ENCODE data around the gene TADA2A.
A peak's percentile ranks its signal among the peaks of the same experiment; 100 is the strongest.

Gene TADA2A

GRCh38 chr17:37410357-37410756 is 3.7 kb downstream of the TADA2A start:
- H3K27ac ChIP-seq: no peak overlapping the region
- no peaks in the 10 kb centered on the region for H3K9me3 ChIP-seq (ENCODE audit: low read depth, low read length)
- no peak overlapping the region for H3K9ac ChIP-seq (ENCODE audit: insufficient read length)
- no peak for DNase-seq (ENCODE audit: low read depth, low spot score)
- no peak overlapping the region for H3K4me3 ChIP-seq
- TF ChIP-seq FOXP2 (optimal IDR thresholded peaks at IDR 0.05; ENCODE audit: control extremely low read depth, extremely low read length, insufficient read depth) (no peak), EZH2 (IDR thresholded peaks at IDR 0.05) (no peak), POLR2AphosphoS5 (IDR thresholded peaks at IDR 0.05; ENCODE audit: borderline replicate concordance, low read depth, low read length) (no peak)
- H3K36me3 ChIP-seq (ENCODE audit: insufficient read depth, low read length): peaks cover 56% of the 10 kb centered on the region

- no peak for TF ChIP-seq POLR2AphosphoS5 (IDR thresholded peaks at IDR 0.05; ENCODE audit: borderline replicate concordance, low read depth, low read length)
- TF ChIP-seq EZH2 (IDR thresholded peaks at IDR 0.05): no peak
- TF ChIP-seq FOXP2 (optimal IDR thresholded peaks at IDR 0.05; ENCODE audit: control extremely low read depth, extremely low read length, insufficient read depth): no peak
- no peak for DNase-seq (ENCODE audit: low read depth, low spot score)
- no peak overlapping the region for H3K9ac ChIP-seq (ENCODE audit: insufficient read length)
- H3K9me3 ChIP-seq (ENCODE audit: low read depth, low read length): no peaks in the 10 kb centered on the region
- H3K36me3 ChIP-seq (ENCODE audit: insufficient read depth, low read length): peaks cover 77% of the 10 kb centered on the region
- no peak overlapping the region for H3K27ac ChIP-seq
- no peak overlapping the region for H3K4me3 ChIP-seq
Measured at GRCh38 chr17:37413875-37414519, 7.3 kb downstream of the TADA2A start.

GRCh38 chr17:37417852-37418251 is 11.2 kb downstream of the TADA2A start:
- no peak for TF ChIP-seq FOXP2 (optimal IDR thresholded peaks at IDR 0.05; ENCODE audit: control extremely low read depth, extremely low read length, insufficient read depth)
- no peak for TF ChIP-seq POLR2AphosphoS5 (IDR thresholded peaks at IDR 0.05; ENCODE audit: borderline replicate concordance, low read depth, low read length)
- TF ChIP-seq EZH2 (IDR thresholded peaks at IDR 0.05): no peak
- H3K27ac ChIP-seq: no peak overlapping the region
- no peak overlapping the region for H3K4me3 ChIP-seq
- DNase-seq (ENCODE audit: low read depth, low spot score): no peak
- H3K9me3 ChIP-seq (ENCODE audit: low read depth, low read length): no peaks in the 10 kb centered on the region
- peaks cover 57% of the 10 kb centered on the region for H3K36me3 ChIP-seq (ENCODE audit: insufficient read depth, low read length)
- no peak overlapping the region for H3K9ac ChIP-seq (ENCODE audit: insufficient read length)

GRCh38 chr17:37422971-37423625 is 16.4 kb downstream of the TADA2A start:
- H3K9ac ChIP-seq (ENCODE audit: insufficient read length): no peak overlapping the region
- no peaks in the 10 kb centered on the region for H3K9me3 ChIP-seq (ENCODE audit: low read depth, low read length)
- no peak for TF ChIP-seq POLR2AphosphoS5 (IDR thresholded peaks at IDR 0.05; ENCODE audit: borderline replicate concordance, low read depth, low read length)
- TF ChIP-seq FOXP2 (optimal IDR thresholded peaks at IDR 0.05; ENCODE audit: control extremely low read depth, extremely low read length, insufficient read depth): no peak
- TF ChIP-seq EZH2 (IDR thresholded peaks at IDR 0.05): no peak
- no peak overlapping the region for H3K4me3 ChIP-seq
- DNase-seq (ENCODE audit: low read depth, low spot score): no peak
- no peak overlapping the region for H3K27ac ChIP-seq
- H3K36me3 ChIP-seq (ENCODE audit: insufficient read depth, low read length): peaks cover 61% of the 10 kb centered on the region

- no peaks in the 10 kb centered on the region for H3K9me3 ChIP-seq (ENCODE audit: low read depth, low read length)
- peaks cover 65% of the 10 kb centered on the region for H3K36me3 ChIP-seq (ENCODE audit: insufficient read depth, low read length)
- no peak for TF ChIP-seq EZH2 (IDR thresholded peaks at IDR 0.05)
- no peak for TF ChIP-seq FOXP2 (optimal IDR thresholded peaks at IDR 0.05; ENCODE audit: control extremely low read depth, extremely low read length, insufficient read depth)
- no peak for TF ChIP-seq POLR2AphosphoS5 (IDR thresholded peaks at IDR 0.05; ENCODE audit: borderline replicate concordance, low read depth, low read length)
- H3K4me3 ChIP-seq: no peak overlapping the region
- H3K27ac ChIP-seq: no peak overlapping the region
- no peak for DNase-seq (ENCODE audit: low read depth, low spot score)
- H3K9ac ChIP-seq (ENCODE audit: insufficient read length): no peak overlapping the region
Measured at GRCh38 chr17:37425268-37425667, 18.6 kb downstream of the TADA2A start.

GRCh38 chr17:37429039-37429438 is 22.4 kb downstream of the TADA2A start:
- no peak for TF ChIP-seq EZH2 (IDR thresholded peaks at IDR 0.05)
- TF ChIP-seq POLR2AphosphoS5 (IDR thresholded peaks at IDR 0.05; ENCODE audit: borderline replicate concordance, low read depth, low read length): no peak
- TF ChIP-seq FOXP2 (optimal IDR thresholded peaks at IDR 0.05; ENCODE audit: control extremely low read depth, extremely low read length, insufficient read depth): no peak
- Histone ChIP-seq H3K9me3 (ENCODE audit: low read depth, low read length) (no peaks in the 10 kb centered on the region), H3K27ac (no peak overlapping the region), H3K4me3 (no peak overlapping the region), H3K9ac (ENCODE audit: insufficient read length) (no peak overlapping the region), H3K36me3 (ENCODE audit: insufficient read depth, low read length) (peaks cover 83% of the 10 kb centered on the region)
- DNase-seq (ENCODE audit: low read depth, low spot score): no peak

- no peak for DNase-seq (ENCODE audit: low read depth, low spot score)
- Histone ChIP-seq H3K9ac (ENCODE audit: insufficient read length) (no peak overlapping the region), H3K9me3 (ENCODE audit: low read depth, low read length) (no peaks in the 10 kb centered on the region), H3K27ac (peak overlapping the region; percentile 80), H3K4me3 (no peak overlapping the region), H3K36me3 (ENCODE audit: insufficient read depth, low read length) (peaks cover 83% of the 10 kb centered on the region)
- TF ChIP-seq POLR2AphosphoS5 (IDR thresholded peaks at IDR 0.05; ENCODE audit: borderline replicate concordance, low read depth, low read length) (no peak), FOXP2 (optimal IDR thresholded peaks at IDR 0.05; ENCODE audit: control extremely low read depth, extremely low read length, insufficient read depth) (no peak), EZH2 (IDR thresholded peaks at IDR 0.05) (no peak)
Measured at GRCh38 chr17:37429453-37429852, 22.8 kb downstream of the TADA2A start.

GRCh38 chr17:37430051-37430627 is 23.5 kb downstream of the TADA2A start:
- Histone ChIP-seq H3K4me3 (no peak overlapping the region), H3K36me3 (ENCODE audit: insufficient read depth, low read length) (peaks cover 82% of the 10 kb centered on the region), H3K27ac (peak overlapping the region; percentile 80), H3K9ac (ENCODE audit: insufficient read length) (peak overlapping the region; percentile 23), H3K9me3 (ENCODE audit: low read depth, low read length) (no peaks in the 10 kb centered on the region)
- TF ChIP-seq FOXP2 (optimal IDR thresholded peaks at IDR 0.05; ENCODE audit: control extremely low read depth, extremely low read length, insufficient read depth) (no peak), POLR2AphosphoS5 (IDR thresholded peaks at IDR 0.05; ENCODE audit: borderline replicate concordance, low read depth, low read length) (no peak), EZH2 (IDR thresholded peaks at IDR 0.05) (no peak)
- DNase-seq (ENCODE audit: low read depth, low spot score): no peak
